ENCODE results near the gene TRPM4. TPM values are rescaled to one million over a fixed set of nuclear protein-coding genes. Genes with fewer than 3 reads are reported as not detected.
"Not testable (repeated sequence)": the region's sequence is repeated elsewhere in the genome, so short reads cannot be mapped to it uniquely, and the experiment has no call there.

Gene TRPM4
- total and polyA plus RNA-seq, 2 of the 13 experiments (the other 11 are each of a cell fraction or from before 2014, with no cell fraction given), result 1.9 to 4.3 TPM

- H3K27ac ChIP-seq (ENCODE audit: extremely low read length, insufficient read depth, low read length); H3K4me3 ChIP-seq (replicated peaks in 1 of 3; ENCODE audit: insufficient read depth in 1 of 3, low read depth in 2 of 3, low read length in 3 of 3); H3K36me3 ChIP-seq (replicated peaks in 1 of 2; ENCODE audit: control insufficient read depth in 1 of 2, insufficient read depth in 2 of 2, low read length in 2 of 2); BruUV-seq (replicated peaks); POLR2A ChIA-PET; H3K79me2 ChIP-seq (ENCODE audit: insufficient read depth, low read length); H2AFZ ChIP-seq (ENCODE audit: low read length); in situ Hi-C loops (cut with HindIII; ENCODE audit: extremely low pct_ligation_motif_present, low pct_unique_long_range_greater_than_20kb); H3K9me3 ChIP-seq (ENCODE audit: low read length); ATAC-seq; H3K4me2 ChIP-seq (ENCODE audit: low read depth, low read length); DNase-seq (ENCODE audit: low spot score); H3K27me3 ChIP-seq (ENCODE audit: control insufficient read depth in 1 of 2, insufficient read depth in 2 of 2, low read length in 2 of 2); H4K20me1 ChIP-seq (ENCODE audit: insufficient read depth, low read length); FAIRE-seq; H3K9ac ChIP-seq (ENCODE audit: insufficient read depth, low read depth, low read length): not testable (repeated sequence)
- TF ChIP-seq ZBTB4 (CRISPR knock-in tag; IDR thresholded peaks at IDR 0.05; ENCODE audit: borderline replicate concordance), result 0 out of 2 replicates have a peak, but pooled peaks have one; percentile 7
- peaks cover 47% of the 10 kb centered on the region for H3K4me1 ChIP-seq (ENCODE audit: insufficient read depth, low read length)
- intact Hi-C loops (cut with micrococcal nuclease; ENCODE audit: unreplicated experiment), result loop anchor here (5.0 kb wide), 1 partner anchor 49 kb away; no protein-coding TSS in a partner anchor
- CTCF ChIA-PET (ENCODE audit: low intra/inter-chr PET ratio, low total read pairs), result interaction anchor here (1.2 kb wide), 1 partner anchor 48 kb away, joined by 11 read pairs; no protein-coding TSS in a partner anchor
- 65% methylated on average over 6 of the region's 7 CpGs for WGBS (ENCODE audit: low lambda C conversion rate)
These were observed 11.2 kb upstream of the TRPM4 start for GRCh38 chr19:49146408-49146770.

GRCh38 chr19:49148044-49148682 lies 9.4 kb upstream of the TRPM4 start:
- H3K36me3 ChIP-seq (replicated peaks in 1 of 2; ENCODE audit: control insufficient read depth in 1 of 2, insufficient read depth in 2 of 2, low read length in 2 of 2), result no peaks in the 10 kb centered on the region
- no peaks in the 10 kb centered on the region for H3K9me3 ChIP-seq (ENCODE audit: low read length)
- no peak overlapping the region for H3K9ac ChIP-seq (ENCODE audit: insufficient read depth, low read depth, low read length)
- no peaks in the 10 kb centered on the region for H3K79me2 ChIP-seq (ENCODE audit: insufficient read depth, low read length)
- no peak for DNase-seq (ENCODE audit: low spot score)
- H3K4me3 ChIP-seq (replicated peaks in 1 of 3; ENCODE audit: insufficient read depth in 1 of 3, low read depth in 2 of 3, low read length in 3 of 3), result peak overlapping the region in 1 of 3 experiments; percentile 86; a peak in 1 of 6 replicates
- peaks cover 54% of the 10 kb centered on the region for H3K4me1 ChIP-seq (ENCODE audit: insufficient read depth, low read length)
- H3K27ac ChIP-seq (ENCODE audit: extremely low read length, insufficient read depth, low read length), result no peak overlapping the region
- ATAC-seq, result no peak
- no TSS peak for BruUV-seq (replicated peaks)
- in situ Hi-C loops (cut with HindIII; ENCODE audit: extremely low pct_ligation_motif_present, low pct_unique_long_range_greater_than_20kb) (no loop called here), intact Hi-C loops (cut with micrococcal nuclease; ENCODE audit: unreplicated experiment) (loop anchor here (5.0 kb wide), 1 partner anchor 51 kb away; no protein-coding TSS in a partner anchor)
- H4K20me1 ChIP-seq (ENCODE audit: insufficient read depth, low read length), result no peaks in the 10 kb centered on the region
- FAIRE-seq, result no peak
- H2AFZ ChIP-seq (ENCODE audit: low read length), result no peak overlapping the region
- WGBS (ENCODE audit: low lambda C conversion rate), result 89% methylated on average over 6 of the region's 11 CpGs
- H3K4me2 ChIP-seq (ENCODE audit: low read depth, low read length), result peak overlapping the region; percentile 94
- CTCF ChIA-PET (ENCODE audit: low intra/inter-chr PET ratio, low total read pairs), result no interaction called here
- H3K27me3 ChIP-seq (ENCODE audit: control insufficient read depth in 1 of 2, insufficient read depth in 2 of 2, low read length in 2 of 2), result no peaks in the 10 kb centered on the region; a peak in 2 of 5 replicates
- POLR2A ChIA-PET, result interaction anchor here (1.3 to 3.2 kb wide), 5 partner anchors 20 to 341 kb away, joined by 3 to 21 read pairs (median 10); partner anchors contain the start of genes GYS1, LIN7B and RUVBL2
- TF ChIP-seq ZNF280B (CRISPR knock-in tag; IDR thresholded peaks at IDR 0.05; ENCODE audit: borderline replicate concordance), result no peak
- no peak for TF ChIP-seq BRCA1 (CRISPR knock-in tag; IDR thresholded peaks at IDR 0.05)
- TF ChIP-seq ZSCAN29 (CRISPR knock-in tag; conservative IDR thresholded peaks at IDR 0.05), result no peak
- no peak for TF ChIP-seq CBX5 (CRISPR knock-in tag; IDR thresholded peaks at IDR 0.05; ENCODE audit: borderline replicate concordance)
- TF ChIP-seq CBX2 (IDR thresholded peaks at IDR 0.05; ENCODE audit: low read depth, low read length), result no peak
- TF ChIP-seq CBX2 (CRISPR knock-in tag; IDR thresholded peaks at IDR 0.05; ENCODE audit: low read depth), result no peak
- TF ChIP-seq SNAPC5 (CRISPR knock-in tag; IDR thresholded peaks at IDR 0.05; ENCODE audit: borderline replicate concordance), result no peak
- no peak for TF ChIP-seq IRF1 (CRISPR knock-in tag; IDR thresholded peaks at IDR 0.05; ENCODE audit: low read depth)
- no peak for TF ChIP-seq ARNT (IDR thresholded peaks at IDR 0.05)
- no peak for TF ChIP-seq PRMT3 (CRISPR knock-in tag; IDR thresholded peaks at IDR 0.05; ENCODE audit: borderline replicate concordance, low read depth)

Measured in HepG2 (cell line).